ENCODE data around the gene DDAH1.

- TF ChIP-seq CTCF (IDR thresholded peaks at IDR 0.05) (no peak), POLR2A (IDR thresholded peaks at IDR 0.05) (no peak)
Observed at GRCh38 chr1:85276978-85277639, 187.8 kb downstream of the DDAH1 start.

All from body of pancreas (tissue), 4 donors.